Measurements from ENCODE around the gene HLA-B.

The HLA-B gene

DNA sequence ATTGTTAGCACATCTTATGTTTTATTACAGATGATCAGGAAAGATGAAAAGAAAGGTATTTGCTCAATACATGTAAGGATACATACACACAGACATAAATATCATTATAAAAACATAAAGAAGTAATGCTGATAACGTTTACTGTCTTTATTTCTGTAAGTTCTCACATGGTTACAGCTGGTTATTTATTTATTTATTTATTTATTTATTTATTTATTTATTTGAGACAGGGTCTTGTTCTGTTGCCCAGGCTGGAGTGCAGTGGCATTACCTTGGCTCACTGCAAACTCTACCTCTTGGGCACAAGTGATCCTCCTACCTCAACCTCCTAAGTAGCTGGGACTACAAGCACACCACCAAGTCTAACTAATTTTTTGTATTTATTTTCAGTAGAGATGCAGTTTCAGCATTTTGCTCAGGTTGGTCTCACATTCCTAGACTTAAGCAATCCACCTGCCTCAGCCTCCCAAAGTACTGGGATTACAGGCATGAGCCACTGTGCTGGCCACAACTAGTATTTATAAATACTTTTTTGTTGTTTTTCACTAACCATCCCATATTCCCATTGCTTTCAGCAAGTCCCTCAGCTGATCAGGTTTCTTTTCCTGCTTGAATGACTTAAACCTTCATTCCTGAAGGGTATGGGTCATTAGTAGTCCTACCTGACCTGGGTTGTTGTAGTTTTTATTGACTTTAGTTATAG is 35.8 kb downstream of the HLA-B start:
- no peak for DNase-seq (ENCODE audit: insufficient read length, low spot score)
- TF ChIP-seq POU2F2 (IDR thresholded peaks at IDR 0.05; ENCODE audit: low read depth, low read length) = no peak
- no peak for TF ChIP-seq PAX5 (IDR thresholded peaks at IDR 0.05; ENCODE audit: insufficient read depth, low read length, severe bottlenecking)
- TF ChIP-seq SPI1 (IDR thresholded peaks at IDR 0.05; ENCODE audit: low read depth, low read length) = no peak
- no peak for TF ChIP-seq POLR2AphosphoS5 (IDR thresholded peaks at IDR 0.05; ENCODE audit: low read depth, low read length)
- TF ChIP-seq TAF1 (IDR thresholded peaks at IDR 0.05; ENCODE audit: low read depth, low read length) = no peak
- no peak for TF ChIP-seq POLR2A (IDR thresholded peaks at IDR 0.05; ENCODE audit: low read depth, low read length)
- FAIRE-seq = no peak

DNA sequence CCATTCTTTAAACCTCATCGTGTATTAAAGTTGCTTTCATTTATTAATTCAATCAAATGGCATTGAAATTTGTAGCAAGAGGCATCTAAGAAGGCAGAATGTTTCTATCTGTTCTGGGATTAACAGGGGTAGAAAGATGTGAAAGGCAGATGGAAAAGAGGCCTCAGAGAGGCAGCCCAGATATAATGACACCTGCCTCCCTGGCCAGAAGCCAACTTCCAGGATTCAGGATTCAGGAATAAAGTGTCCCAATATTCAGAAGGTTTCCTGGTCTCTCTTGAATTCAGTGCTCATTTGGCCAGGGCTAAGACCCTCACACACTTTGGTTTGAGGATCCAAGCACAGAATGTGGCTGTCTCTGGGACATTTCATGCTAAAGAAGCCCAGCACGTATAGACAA is 39.9 kb downstream of the HLA-B start:
- TF ChIP-seq SPI1 (IDR thresholded peaks at IDR 0.05; ENCODE audit: low read depth, low read length) (no peak), POU2F2 (IDR thresholded peaks at IDR 0.05; ENCODE audit: low read depth, low read length) (no peak), TAF1 (IDR thresholded peaks at IDR 0.05; ENCODE audit: low read depth, low read length) (no peak)
- DNase-seq (ENCODE audit: insufficient read length, low spot score) (no peak), FAIRE-seq (no peak)

DNA sequence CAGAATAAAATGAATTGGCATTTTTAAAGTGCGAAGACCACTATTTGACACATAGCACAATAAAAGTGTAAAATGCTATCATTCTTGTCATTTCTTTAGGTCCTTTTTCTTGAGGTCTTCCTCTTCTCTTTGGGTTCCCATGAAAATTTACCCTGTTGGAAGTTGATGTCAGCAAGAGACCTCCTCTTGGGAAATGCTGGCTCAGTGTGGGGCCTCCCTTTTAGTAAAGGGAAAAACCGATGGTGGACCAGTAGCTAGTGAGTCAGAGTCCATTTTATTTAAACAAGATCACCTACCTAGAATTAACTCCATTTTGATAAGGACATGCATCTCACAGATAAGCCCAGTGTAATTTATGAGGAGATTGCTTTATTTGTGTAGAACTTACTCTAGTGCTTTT is 47.3 kb downstream of the HLA-B start:
- FAIRE-seq (no peak), DNase-seq (ENCODE audit: insufficient read length, low spot score) (no peak)
- no peak for TF ChIP-seq SPI1 (IDR thresholded peaks at IDR 0.05; ENCODE audit: low read depth, low read length)
- no peak for TF ChIP-seq TAF1 (IDR thresholded peaks at IDR 0.05; ENCODE audit: low read depth, low read length)
- TF ChIP-seq POU2F2 (IDR thresholded peaks at IDR 0.05; ENCODE audit: low read depth, low read length) = no peak
- no peak for TF ChIP-seq POLR2A (IDR thresholded peaks at IDR 0.05; ENCODE audit: low read depth, low read length)
- TF ChIP-seq POLR2AphosphoS5 (IDR thresholded peaks at IDR 0.05; ENCODE audit: low read depth, low read length) = no peak
- no peak for TF ChIP-seq PAX5 (IDR thresholded peaks at IDR 0.05; ENCODE audit: insufficient read depth, low read length, severe bottlenecking)

- FAIRE-seq (no peak), DNase-seq (ENCODE audit: insufficient read length, low spot score) (no peak)
- TF ChIP-seq POLR2AphosphoS5 (IDR thresholded peaks at IDR 0.05; ENCODE audit: low read depth, low read length) = no peak
- no peak for TF ChIP-seq POU2F2 (IDR thresholded peaks at IDR 0.05; ENCODE audit: low read depth, low read length)
These were observed 48.2 kb downstream of the HLA-B start for GRCh38 chr6:31308845-31309175.

- FAIRE-seq = no peak
- no peak for TF ChIP-seq POU2F2 (IDR thresholded peaks at IDR 0.05; ENCODE audit: low read depth, low read length)
- TF ChIP-seq PAX5 (IDR thresholded peaks at IDR 0.05; ENCODE audit: insufficient read depth, low read length, severe bottlenecking) = no peak
- TF ChIP-seq POLR2A (IDR thresholded peaks at IDR 0.05; ENCODE audit: low read depth, low read length) = no peak
- TF ChIP-seq TAF1 (IDR thresholded peaks at IDR 0.05; ENCODE audit: low read depth, low read length) = no peak
- TF ChIP-seq SPI1 (IDR thresholded peaks at IDR 0.05; ENCODE audit: low read depth, low read length) = no peak
- TF ChIP-seq POLR2AphosphoS5 (IDR thresholded peaks at IDR 0.05; ENCODE audit: low read depth, low read length) = no peak
- peak; percentile 37 for DNase-seq (ENCODE audit: insufficient read length, low spot score)
These were observed 48.7 kb downstream of the HLA-B start for GRCh38 chr6:31308050-31308844.

DNA sequence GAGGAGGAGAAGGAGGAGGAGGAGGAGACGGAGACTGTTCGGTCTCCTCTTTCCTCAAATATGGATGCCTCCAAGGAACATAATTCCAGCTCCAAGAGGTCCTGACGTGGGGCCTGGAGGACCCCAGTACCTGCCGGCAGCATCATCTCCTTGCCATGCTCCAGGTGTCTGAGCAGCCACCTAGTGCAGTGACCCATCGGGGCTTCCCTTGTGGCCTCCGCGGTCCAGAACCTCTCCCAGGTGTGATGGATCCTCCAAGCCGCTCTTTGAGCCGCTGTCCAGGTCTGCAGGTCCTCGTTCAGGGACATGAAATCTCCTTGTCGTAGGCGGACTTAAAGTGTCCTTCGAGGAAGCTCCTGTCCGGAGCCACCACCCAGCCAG is 49.3 kb downstream of the HLA-B start:
- FAIRE-seq (no peak), DNase-seq (ENCODE audit: insufficient read length, low spot score) (no peak)

DNA sequence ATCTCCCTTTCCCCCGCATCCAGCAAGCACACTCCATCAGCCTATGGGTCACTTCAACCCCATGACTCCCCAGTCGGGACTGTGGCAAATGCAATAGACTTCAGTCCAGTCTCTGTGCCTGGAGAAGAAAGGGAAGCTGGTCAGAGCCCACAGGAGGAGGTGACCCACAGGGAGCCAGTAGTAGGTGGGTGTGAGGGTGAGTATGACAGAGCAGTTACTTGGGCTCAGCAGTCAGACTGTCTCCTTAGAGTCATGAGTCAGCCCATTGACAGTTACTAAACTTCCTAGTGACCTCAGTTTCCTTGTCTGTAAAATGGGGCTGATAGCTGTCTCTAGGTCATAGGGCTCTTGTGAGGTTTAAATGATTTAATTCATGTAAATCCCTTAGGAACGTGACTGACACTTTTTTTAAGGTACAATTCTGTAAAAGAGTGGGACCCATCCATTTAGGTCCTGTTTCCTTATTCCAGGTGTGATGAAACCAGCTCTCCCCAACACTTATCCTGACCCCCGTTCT is 51.2 kb downstream of the HLA-B start:
- TF ChIP-seq POU2F2 (IDR thresholded peaks at IDR 0.05; ENCODE audit: low read depth, low read length) (no peak), SPI1 (IDR thresholded peaks at IDR 0.05; ENCODE audit: low read depth, low read length) (no peak), PAX5 (IDR thresholded peaks at IDR 0.05; ENCODE audit: insufficient read depth, low read length, severe bottlenecking) (no peak)
- DNase-seq (ENCODE audit: insufficient read length, low spot score) (no peak), FAIRE-seq (no peak)

More for the DNA sequence above, 49.3 kb downstream of the HLA-B start:
- TF ChIP-seq PAX5 (IDR thresholded peaks at IDR 0.05; ENCODE audit: insufficient read depth, low read length, severe bottlenecking) (no peak), SPI1 (IDR thresholded peaks at IDR 0.05; ENCODE audit: low read depth, low read length) (no peak), POLR2AphosphoS5 (IDR thresholded peaks at IDR 0.05; ENCODE audit: low read depth, low read length) (no peak), TAF1 (IDR thresholded peaks at IDR 0.05; ENCODE audit: low read depth, low read length) (no peak), POLR2A (IDR thresholded peaks at IDR 0.05; ENCODE audit: low read depth, low read length) (no peak), POU2F2 (IDR thresholded peaks at IDR 0.05; ENCODE audit: low read depth, low read length) (no peak)

DNA sequence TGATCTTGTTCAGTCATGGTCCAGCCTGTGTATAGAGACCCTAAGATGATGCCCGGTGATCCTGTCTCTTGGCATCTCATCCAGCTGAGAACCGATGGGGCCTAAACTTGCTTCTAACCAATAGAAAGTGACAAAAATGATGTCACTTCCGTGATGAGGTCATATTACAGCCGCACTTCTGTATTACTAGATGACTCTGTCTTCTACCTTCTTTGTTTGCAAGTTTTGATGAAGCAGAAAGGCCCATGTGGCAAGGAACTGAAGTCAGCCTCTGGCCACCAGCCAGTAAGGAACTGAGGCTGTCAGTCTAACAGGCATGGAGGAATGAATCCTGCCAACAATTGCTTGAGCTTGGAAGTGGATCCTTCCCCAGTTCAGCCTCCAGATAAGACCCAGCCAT is 52.3 kb downstream of the HLA-B start:
- FAIRE-seq (no peak), DNase-seq (ENCODE audit: insufficient read length, low spot score) (no peak)
- TF ChIP-seq POLR2AphosphoS5 (IDR thresholded peaks at IDR 0.05; ENCODE audit: low read depth, low read length) = no peak
- TF ChIP-seq SPI1 (IDR thresholded peaks at IDR 0.05; ENCODE audit: low read depth, low read length) = 0 out of 2 replicates have a peak, but pooled peaks have one; percentile 10
